HL-60 (cell line): Measurements from ENCODE around the gene KAZN.

Experiments used
- GABPA ChIP-seq: IDR thresholded peaks from 2 replicates; pipeline ENCODE4 v1.6.1; 2012; ENCODE audit warnings: low read depth
- SPI1 ChIP-seq: IDR thresholded peaks from 2 replicates; pipeline ENCODE4 v1.6.1; 2012; ENCODE audit warnings: low read depth, mild to moderate bottlenecking, borderline replicate concordance
- TF ChIP-seq, protein P1 (sequence below): IDR thresholded peaks from one replicate; pipeline ENCODE4 v1.5.1; 2011; ENCODE audit warnings: low read length, control low read depth, inconsistent platforms; ENCODE audit not compliant: insufficient read depth
- TF ChIP-seq, protein P2 (sequence below): IDR thresholded peaks from 2 replicates; pipeline ENCODE4 v1.6.1; 2012; ENCODE audit warnings: low read depth; ENCODE audit not compliant: insufficient replicate concordance

DNA sequence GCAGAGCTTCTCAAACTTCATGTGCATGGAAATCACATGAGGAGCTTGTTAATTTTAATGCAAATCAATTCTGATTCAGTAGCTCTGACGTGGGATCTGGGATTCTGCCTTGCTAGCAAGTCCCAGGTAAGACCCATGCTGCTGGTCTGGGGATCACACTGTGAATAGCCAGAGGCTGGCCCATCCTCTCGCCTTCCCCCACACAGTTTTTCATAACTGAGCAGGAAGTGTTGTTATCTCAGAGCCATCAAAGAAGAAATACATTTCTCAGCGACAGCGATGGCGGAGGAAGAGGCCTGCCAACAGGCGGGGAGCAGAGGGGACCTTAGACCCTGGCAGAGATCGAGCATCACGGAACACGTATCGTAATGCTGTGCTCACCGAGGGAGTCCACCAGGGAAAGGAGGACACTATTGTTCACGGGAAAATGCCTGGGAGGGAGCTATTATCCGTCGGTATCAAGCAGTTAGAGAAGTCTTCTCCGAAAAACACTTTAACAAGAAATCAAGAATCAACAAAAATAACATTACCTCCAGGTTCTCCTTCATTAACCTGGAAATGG is 286.2 kb downstream of the KAZN start:
- TF ChIP-seq, protein P1, sequence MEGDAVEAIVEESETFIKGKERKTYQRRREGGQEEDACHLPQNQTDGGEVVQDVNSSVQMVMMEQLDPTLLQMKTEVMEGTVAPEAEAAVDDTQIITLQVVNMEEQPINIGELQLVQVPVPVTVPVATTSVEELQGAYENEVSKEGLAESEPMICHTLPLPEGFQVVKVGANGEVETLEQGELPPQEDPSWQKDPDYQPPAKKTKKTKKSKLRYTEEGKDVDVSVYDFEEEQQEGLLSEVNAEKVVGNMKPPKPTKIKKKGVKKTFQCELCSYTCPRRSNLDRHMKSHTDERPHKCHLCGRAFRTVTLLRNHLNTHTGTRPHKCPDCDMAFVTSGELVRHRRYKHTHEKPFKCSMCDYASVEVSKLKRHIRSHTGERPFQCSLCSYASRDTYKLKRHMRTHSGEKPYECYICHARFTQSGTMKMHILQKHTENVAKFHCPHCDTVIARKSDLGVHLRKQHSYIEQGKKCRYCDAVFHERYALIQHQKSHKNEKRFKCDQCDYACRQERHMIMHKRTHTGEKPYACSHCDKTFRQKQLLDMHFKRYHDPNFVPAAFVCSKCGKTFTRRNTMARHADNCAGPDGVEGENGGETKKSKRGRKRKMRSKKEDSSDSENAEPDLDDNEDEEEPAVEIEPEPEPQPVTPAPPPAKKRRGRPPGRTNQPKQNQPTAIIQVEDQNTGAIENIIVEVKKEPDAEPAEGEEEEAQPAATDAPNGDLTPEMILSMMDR = no peak
- TF ChIP-seq, protein P2, sequence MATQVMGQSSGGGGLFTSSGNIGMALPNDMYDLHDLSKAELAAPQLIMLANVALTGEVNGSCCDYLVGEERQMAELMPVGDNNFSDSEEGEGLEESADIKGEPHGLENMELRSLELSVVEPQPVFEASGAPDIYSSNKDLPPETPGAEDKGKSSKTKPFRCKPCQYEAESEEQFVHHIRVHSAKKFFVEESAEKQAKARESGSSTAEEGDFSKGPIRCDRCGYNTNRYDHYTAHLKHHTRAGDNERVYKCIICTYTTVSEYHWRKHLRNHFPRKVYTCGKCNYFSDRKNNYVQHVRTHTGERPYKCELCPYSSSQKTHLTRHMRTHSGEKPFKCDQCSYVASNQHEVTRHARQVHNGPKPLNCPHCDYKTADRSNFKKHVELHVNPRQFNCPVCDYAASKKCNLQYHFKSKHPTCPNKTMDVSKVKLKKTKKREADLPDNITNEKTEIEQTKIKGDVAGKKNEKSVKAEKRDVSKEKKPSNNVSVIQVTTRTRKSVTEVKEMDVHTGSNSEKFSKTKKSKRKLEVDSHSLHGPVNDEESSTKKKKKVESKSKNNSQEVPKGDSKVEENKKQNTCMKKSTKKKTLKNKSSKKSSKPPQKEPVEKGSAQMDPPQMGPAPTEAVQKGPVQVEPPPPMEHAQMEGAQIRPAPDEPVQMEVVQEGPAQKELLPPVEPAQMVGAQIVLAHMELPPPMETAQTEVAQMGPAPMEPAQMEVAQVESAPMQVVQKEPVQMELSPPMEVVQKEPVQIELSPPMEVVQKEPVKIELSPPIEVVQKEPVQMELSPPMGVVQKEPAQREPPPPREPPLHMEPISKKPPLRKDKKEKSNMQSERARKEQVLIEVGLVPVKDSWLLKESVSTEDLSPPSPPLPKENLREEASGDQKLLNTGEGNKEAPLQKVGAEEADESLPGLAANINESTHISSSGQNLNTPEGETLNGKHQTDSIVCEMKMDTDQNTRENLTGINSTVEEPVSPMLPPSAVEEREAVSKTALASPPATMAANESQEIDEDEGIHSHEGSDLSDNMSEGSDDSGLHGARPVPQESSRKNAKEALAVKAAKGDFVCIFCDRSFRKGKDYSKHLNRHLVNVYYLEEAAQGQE = no peak
- TF ChIP-seq SPI1 (no peak), GABPA (no peak)
